GM23338 (cell line): ENCODE measurements around the gene EPAS1.

Experiments
- CREB1 ChIP-seq: fragments of 250-450 bp; sonication (Bioruptor Pico); IDR thresholded peaks from 2 replicates; pipeline ENCODE4 v1.5.0; 2020; ENCODE audit warnings: low read depth, mild to moderate bottlenecking, moderate library complexity
- ETS1 ChIP-seq: IDR thresholded peaks from 2 replicates; pipeline ENCODE4 v1.6.1; 2016; ENCODE audit warnings: antibody characterized with exemption
- EZH2 ChIP-seq: fragments of 200-600 bp; sonication (generic); IDR thresholded peaks from one replicate; pipeline ENCODE4 v1.8.0; 2017; ENCODE audit warnings: antibody characterized with exemption, mild to moderate bottlenecking, low read depth; ENCODE audit not compliant: unreplicated experiment
- EZH2phosphoT487 ChIP-seq: fragments of 200-600 bp; sonication (generic); IDR thresholded peaks from one replicate; pipeline ENCODE4 v1.8.1; 2018; ENCODE audit warnings: antibody characterized with exemption; ENCODE audit not compliant: unreplicated experiment
- JUNB ChIP-seq: IDR thresholded peaks from one replicate; pipeline ENCODE4 v1.6.1; 2016; ENCODE audit warnings: antibody characterized with exemption; ENCODE audit not compliant: unreplicated experiment
- POLR2AphosphoS5 ChIP-seq: IDR thresholded peaks from 2 replicates; pipeline ENCODE4 v1.6.1; 2016; ENCODE audit warnings: antibody characterized with exemption, low read depth
- REST ChIP-seq: IDR thresholded peaks from one replicate; pipeline ENCODE4 v1.6.1; 2018; ENCODE audit warnings: antibody characterized with exemption; ENCODE audit not compliant: unreplicated experiment
- STAT1 ChIP-seq: IDR thresholded peaks from one replicate; pipeline ENCODE4 v1.6.1; 2016; ENCODE audit warnings: antibody characterized with exemption; ENCODE audit not compliant: unreplicated experiment
- ZNF114 ChIP-seq: fragments of 250-450 bp; sonication (Bioruptor Pico); IDR thresholded peaks from 2 replicates; pipeline ENCODE4 v1.5.0; 2020; ENCODE audit warnings: mild to moderate bottlenecking, moderate library complexity
- ZNF331 ChIP-seq: fragments of 250-450 bp; sonication (Bioruptor Pico); IDR thresholded peaks from 2 replicates; pipeline ENCODE4 v1.5.0; 2020; ENCODE audit warnings: low read depth, mild to moderate bottlenecking, moderate library complexity
- TF ChIP-seq, protein P1 (sequence below), 2 experiments: fragments of 200-600 bp in 1 of 2; sonication (generic) in 1 of 2; conservative IDR thresholded peaks; 2 replicates each; pipeline versions ENCODE4 v1.5.1 to v1.6.1; 2016 to 2017; ENCODE audit warnings: antibody characterized with exemption in 2 of 2, low read depth in 2 of 2, mild to moderate bottlenecking in 2 of 2, moderate library complexity in 1 of 2
- TF ChIP-seq, protein P2 (sequence below): fragments of 250-450 bp; sonication (Bioruptor Pico); IDR thresholded peaks from 2 replicates; pipeline ENCODE4 v1.5.0; 2020; ENCODE audit warnings: mild to moderate bottlenecking, moderate library complexity

DNA sequence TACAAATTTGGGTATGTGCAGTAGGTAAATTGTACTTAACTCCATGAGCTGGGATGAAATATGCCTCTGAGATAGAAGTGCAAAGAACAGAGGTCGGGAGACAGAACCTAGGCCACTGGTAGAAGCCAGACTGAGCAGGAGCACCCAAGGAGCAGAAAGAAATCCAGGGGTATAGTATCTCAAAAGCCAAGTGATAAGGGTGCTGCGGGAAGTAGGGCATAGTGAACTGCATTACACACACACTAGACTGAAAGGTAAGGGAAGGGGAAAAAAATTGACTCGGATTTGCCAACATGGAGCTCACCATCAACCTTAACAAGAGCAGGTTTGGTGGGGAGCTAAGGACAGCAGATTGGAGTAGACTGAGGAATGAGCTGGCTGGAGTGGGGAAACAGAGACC lies 92.8 kb downstream of the EPAS1 start:
- TF ChIP-seq, protein P1, sequence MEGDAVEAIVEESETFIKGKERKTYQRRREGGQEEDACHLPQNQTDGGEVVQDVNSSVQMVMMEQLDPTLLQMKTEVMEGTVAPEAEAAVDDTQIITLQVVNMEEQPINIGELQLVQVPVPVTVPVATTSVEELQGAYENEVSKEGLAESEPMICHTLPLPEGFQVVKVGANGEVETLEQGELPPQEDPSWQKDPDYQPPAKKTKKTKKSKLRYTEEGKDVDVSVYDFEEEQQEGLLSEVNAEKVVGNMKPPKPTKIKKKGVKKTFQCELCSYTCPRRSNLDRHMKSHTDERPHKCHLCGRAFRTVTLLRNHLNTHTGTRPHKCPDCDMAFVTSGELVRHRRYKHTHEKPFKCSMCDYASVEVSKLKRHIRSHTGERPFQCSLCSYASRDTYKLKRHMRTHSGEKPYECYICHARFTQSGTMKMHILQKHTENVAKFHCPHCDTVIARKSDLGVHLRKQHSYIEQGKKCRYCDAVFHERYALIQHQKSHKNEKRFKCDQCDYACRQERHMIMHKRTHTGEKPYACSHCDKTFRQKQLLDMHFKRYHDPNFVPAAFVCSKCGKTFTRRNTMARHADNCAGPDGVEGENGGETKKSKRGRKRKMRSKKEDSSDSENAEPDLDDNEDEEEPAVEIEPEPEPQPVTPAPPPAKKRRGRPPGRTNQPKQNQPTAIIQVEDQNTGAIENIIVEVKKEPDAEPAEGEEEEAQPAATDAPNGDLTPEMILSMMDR (conservative IDR thresholded peaks at IDR 0.05; ENCODE audit: low read depth in 2 of 2): no peak
- TF ChIP-seq ZNF331 (CRISPR knock-in tag): no peak
- TF ChIP-seq EZH2phosphoT487: no peak
- TF ChIP-seq POLR2AphosphoS5: no peak
- TF ChIP-seq EZH2: no peak
- TF ChIP-seq REST: no peak
- no peak for TF ChIP-seq ETS1
- no peak for TF ChIP-seq JUNB
- TF ChIP-seq, protein P2, sequence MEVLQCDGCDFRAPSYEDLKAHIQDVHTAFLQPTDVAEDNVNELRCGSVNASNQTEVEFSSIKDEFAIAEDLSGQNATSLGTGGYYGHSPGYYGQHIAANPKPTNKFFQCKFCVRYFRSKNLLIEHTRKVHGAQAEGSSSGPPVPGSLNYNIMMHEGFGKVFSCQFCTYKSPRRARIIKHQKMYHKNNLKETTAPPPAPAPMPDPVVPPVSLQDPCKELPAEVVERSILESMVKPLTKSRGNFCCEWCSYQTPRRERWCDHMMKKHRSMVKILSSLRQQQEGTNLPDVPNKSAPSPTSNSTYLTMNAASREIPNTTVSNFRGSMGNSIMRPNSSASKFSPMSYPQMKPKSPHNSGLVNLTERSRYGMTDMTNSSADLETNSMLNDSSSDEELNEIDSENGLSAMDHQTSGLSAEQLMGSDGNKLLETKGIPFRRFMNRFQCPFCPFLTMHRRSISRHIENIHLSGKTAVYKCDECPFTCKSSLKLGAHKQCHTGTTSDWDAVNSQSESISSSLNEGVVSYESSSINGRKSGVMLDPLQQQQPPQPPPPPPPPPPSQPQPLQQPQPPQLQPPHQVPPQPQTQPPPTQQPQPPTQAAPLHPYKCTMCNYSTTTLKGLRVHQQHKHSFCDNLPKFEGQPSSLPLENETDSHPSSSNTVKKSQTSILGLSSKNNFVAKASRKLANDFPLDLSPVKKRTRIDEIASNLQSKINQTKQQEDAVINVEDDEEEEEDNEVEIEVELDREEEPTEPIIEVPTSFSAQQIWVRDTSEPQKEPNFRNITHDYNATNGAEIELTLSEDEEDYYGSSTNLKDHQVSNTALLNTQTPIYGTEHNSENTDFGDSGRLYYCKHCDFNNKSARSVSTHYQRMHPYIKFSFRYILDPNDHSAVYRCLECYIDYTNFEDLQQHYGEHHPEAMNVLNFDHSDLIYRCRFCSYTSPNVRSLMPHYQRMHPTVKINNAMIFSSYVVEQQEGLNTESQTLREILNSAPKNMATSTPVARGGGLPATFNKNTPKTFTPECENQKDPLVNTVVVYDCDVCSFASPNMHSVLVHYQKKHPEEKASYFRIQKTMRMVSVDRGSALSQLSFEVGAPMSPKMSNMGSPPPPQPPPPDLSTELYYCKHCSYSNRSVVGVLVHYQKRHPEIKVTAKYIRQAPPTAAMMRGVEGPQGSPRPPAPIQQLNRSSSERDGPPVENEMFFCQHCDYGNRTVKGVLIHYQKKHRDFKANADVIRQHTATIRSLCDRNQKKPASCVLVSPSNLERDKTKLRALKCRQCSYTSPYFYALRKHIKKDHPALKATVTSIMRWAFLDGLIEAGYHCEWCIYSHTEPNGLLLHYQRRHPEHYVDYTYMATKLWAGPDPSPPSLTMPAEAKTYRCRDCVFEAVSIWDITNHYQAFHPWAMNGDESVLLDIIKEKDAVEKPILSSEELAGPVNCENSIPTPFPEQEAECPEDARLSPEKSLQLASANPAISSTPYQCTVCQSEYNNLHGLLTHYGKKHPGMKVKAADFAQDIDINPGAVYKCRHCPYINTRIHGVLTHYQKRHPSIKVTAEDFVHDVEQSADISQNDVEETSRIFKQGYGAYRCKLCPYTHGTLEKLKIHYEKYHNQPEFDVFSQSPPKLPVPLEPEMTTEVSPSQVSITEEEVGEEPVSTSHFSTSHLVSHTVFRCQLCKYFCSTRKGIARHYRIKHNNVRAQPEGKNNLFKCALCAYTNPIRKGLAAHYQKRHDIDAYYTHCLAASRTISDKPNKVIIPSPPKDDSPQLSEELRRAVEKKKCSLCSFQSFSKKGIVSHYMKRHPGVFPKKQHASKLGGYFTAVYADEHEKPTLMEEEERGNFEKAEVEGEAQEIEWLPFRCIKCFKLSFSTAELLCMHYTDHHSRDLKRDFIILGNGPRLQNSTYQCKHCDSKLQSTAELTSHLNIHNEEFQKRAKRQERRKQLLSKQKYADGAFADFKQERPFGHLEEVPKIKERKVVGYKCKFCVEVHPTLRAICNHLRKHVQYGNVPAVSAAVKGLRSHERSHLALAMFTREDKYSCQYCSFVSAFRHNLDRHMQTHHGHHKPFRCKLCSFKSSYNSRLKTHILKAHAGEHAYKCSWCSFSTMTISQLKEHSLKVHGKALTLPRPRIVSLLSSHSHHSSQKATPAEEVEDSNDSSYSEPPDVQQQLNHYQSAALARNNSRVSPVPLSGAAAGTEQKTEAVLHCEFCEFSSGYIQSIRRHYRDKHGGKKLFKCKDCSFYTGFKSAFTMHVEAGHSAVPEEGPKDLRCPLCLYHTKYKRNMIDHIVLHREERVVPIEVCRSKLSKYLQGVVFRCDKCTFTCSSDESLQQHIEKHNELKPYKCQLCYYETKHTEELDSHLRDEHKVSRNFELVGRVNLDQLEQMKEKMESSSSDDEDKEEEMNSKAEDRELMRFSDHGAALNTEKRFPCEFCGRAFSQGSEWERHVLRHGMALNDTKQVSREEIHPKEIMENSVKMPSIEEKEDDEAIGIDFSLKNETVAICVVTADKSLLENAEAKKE (CRISPR knock-in tag): no peak
- no peak for TF ChIP-seq STAT1
- TF ChIP-seq CREB1 (CRISPR knock-in tag): no peak
- no peak for TF ChIP-seq ZNF114 (CRISPR knock-in tag)
